Measurements from ENCODE around the gene GUCY1A2. TPM values are rescaled to one million over a fixed set of nuclear protein-coding genes. Genes with fewer than 3 reads are reported as not detected.

The GUCY1A2 gene
- polyA plus RNA-seq, 1 donor (not counting 4 experiments of a cell fraction or from before 2014, with no cell fraction given): not detected

DNA sequence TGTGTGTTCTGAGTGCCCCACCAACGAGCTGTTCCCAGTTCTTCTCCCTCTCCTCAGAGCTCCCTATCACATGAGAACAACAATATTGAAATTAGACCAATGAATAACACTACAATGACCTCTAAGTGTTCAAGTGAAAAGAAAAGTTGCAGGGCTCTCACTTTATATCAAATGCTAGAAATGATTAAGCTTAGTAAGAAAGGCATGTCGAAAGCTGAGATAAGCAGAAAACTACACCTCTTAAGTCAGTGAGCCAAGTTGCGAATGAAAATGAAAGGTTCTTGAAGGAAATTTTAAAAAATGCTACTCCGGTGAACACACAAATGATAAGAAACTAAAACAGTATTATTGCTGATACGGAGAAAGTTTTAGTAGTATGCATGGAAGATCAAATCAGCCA, 199.8 kb downstream of the GUCY1A2 start:
- H3K36me3 ChIP-seq (ENCODE audit: control insufficient read depth in 2 of 2, extremely low read depth in 1 of 2, insufficient read depth in 2 of 2, low read length in 2 of 2): no peaks in the 10 kb centered on the region
- TF ChIP-seq CTCF (optimal IDR thresholded peaks at IDR 0.05 in 1 of 3, IDR thresholded peaks at IDR 0.05 in 1 of 3, conservative IDR thresholded peaks at IDR 0.05 in 1 of 3; ENCODE audit: extremely low read depth in 1 of 3, insufficient read depth in 2 of 3, low read length in 3 of 3): no peak
- TF ChIP-seq EZH2 (IDR thresholded peaks at IDR 0.05; ENCODE audit: low read length): no peak
- no peak overlapping the region for H2AFZ ChIP-seq (ENCODE audit: control insufficient read depth, low read length)
- H3K4me3 ChIP-seq (ENCODE audit: control insufficient read depth in 2 of 3, extremely low read depth in 1 of 3, insufficient read depth in 2 of 3, low read depth in 1 of 3, low read length in 3 of 3): no peak overlapping the region
- FAIRE-seq (no peak), DNase-seq (ENCODE audit: low read depth, low spot score) (no peak)
- no peak overlapping the region for H3K4me2 ChIP-seq (ENCODE audit: control insufficient read depth, extremely low read depth, insufficient read depth, low read depth, low read length)
- H4K20me1 ChIP-seq (ENCODE audit: control insufficient read depth, extremely low read depth, insufficient read depth, low read length): no peaks in the 10 kb centered on the region
- H3K9ac ChIP-seq (ENCODE audit: control insufficient read depth, extremely low read depth, insufficient read depth, low read length): no peak overlapping the region
- dilution Hi-C loops (cut with MboI; ENCODE audit: extremely low pct_ligation_motif_present, low sequenced_read_pairs): no loop called here
- H3K79me2 ChIP-seq (ENCODE audit: control insufficient read depth, insufficient read depth, low read length): no peaks in the 10 kb centered on the region
- no peaks in the 10 kb centered on the region for H3K27me3 ChIP-seq (ENCODE audit: control insufficient read depth, extremely low read depth, insufficient read depth, low read length)
- H3K27ac ChIP-seq (ENCODE audit: control insufficient read depth, insufficient read depth, low read length): no peak overlapping the region
- no peaks in the 10 kb centered on the region for H3K4me1 ChIP-seq (ENCODE audit: control insufficient read depth, extremely low read depth, insufficient read depth, low read length)
- no peaks in the 10 kb centered on the region for H3K9me1 ChIP-seq (ENCODE audit: control insufficient read depth, extremely low read depth, insufficient read depth, low read length)
- no peaks in the 10 kb centered on the region for H3K9me3 ChIP-seq (ENCODE audit: control insufficient read depth, low read depth, low read length)

- Histone ChIP-seq H3K4me1 (ENCODE audit: control insufficient read depth, extremely low read depth, insufficient read depth, low read length) (no peaks in the 10 kb centered on the region), H3K36me3 (ENCODE audit: control insufficient read depth in 2 of 2, extremely low read depth in 1 of 2, insufficient read depth in 2 of 2, low read length in 2 of 2) (no peaks in the 10 kb centered on the region), H3K79me2 (ENCODE audit: control insufficient read depth, insufficient read depth, low read length) (no peaks in the 10 kb centered on the region), H2AFZ (ENCODE audit: control insufficient read depth, low read length) (no peak overlapping the region), H3K4me2 (ENCODE audit: control insufficient read depth, extremely low read depth, insufficient read depth, low read depth, low read length) (no peak overlapping the region), H3K9me1 (ENCODE audit: control insufficient read depth, extremely low read depth, insufficient read depth, low read length) (no peaks in the 10 kb centered on the region), H4K20me1 (ENCODE audit: control insufficient read depth, extremely low read depth, insufficient read depth, low read length) (no peaks in the 10 kb centered on the region), H3K4me3 (ENCODE audit: control insufficient read depth in 2 of 3, extremely low read depth in 1 of 3, insufficient read depth in 2 of 3, low read depth in 1 of 3, low read length in 3 of 3) (no peak overlapping the region), H3K9me3 (ENCODE audit: control insufficient read depth, low read depth, low read length) (no peaks in the 10 kb centered on the region), H3K27me3 (ENCODE audit: control insufficient read depth, extremely low read depth, insufficient read depth, low read length) (no peaks in the 10 kb centered on the region), H3K27ac (ENCODE audit: control insufficient read depth, insufficient read depth, low read length) (no peak overlapping the region), H3K9ac (ENCODE audit: control insufficient read depth, extremely low read depth, insufficient read depth, low read length) (no peak overlapping the region)
- dilution Hi-C loops (cut with MboI; ENCODE audit: extremely low pct_ligation_motif_present, low sequenced_read_pairs): no loop called here
- FAIRE-seq (no peak), DNase-seq (ENCODE audit: low read depth, low spot score) (no peak)
- TF ChIP-seq EZH2 (IDR thresholded peaks at IDR 0.05; ENCODE audit: low read length) (no peak), CTCF (optimal IDR thresholded peaks at IDR 0.05 in 1 of 3, IDR thresholded peaks at IDR 0.05 in 1 of 3, conservative IDR thresholded peaks at IDR 0.05 in 1 of 3; ENCODE audit: extremely low read depth in 1 of 3, insufficient read depth in 2 of 3, low read length in 3 of 3) (no peak)
Observed at GRCh38 chr11:106815209-106815608, 203.1 kb downstream of the GUCY1A2 start.

Measured in keratinocyte (primary cell).